NCI-H1694 treated with DMSO at 0.1 percent for 48 hours (cell line): ENCODE data around the gene MX2.

Source experiments
- DNase-seq: peaks from one replicate; lab custom pipeline; 2025; lab: John Stamatoyannopoulos, UW

MX2 gene

DNA sequence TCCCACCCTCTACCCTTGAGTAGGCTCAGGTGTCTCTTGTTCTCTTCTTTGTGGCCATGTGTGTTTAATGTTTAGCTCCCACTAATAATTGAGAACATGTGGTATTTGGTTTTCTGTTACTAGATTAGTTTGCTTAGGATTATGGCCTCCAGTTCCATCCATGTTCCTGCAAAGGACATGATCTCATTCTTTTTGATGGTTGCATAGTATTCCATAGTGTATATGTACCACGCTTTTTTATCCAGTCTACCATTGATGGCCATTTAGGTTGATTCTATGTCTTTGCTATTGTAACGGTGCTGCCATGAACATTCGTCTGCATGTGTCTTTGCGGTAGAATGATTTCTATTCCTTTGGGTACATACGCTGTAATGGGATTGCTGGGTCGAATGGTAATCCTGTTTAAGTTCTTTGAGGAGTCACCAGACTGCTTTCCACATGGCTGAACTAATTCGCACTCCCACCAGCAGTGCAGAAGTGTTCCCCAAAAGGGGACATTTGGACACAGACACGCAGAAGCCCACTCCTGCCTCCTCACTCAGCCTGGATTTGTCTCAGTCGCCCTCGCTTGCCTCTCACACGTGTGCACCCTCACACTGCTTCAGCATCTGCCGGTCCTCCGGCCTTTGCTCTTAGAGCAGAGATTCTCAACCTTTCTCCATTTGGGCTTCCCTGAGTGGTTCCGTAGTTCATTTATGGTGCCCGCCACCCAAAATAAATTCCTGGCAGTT, 3.7 kb downstream of the MX2 start:
- DNase-seq: no peak

DNA sequence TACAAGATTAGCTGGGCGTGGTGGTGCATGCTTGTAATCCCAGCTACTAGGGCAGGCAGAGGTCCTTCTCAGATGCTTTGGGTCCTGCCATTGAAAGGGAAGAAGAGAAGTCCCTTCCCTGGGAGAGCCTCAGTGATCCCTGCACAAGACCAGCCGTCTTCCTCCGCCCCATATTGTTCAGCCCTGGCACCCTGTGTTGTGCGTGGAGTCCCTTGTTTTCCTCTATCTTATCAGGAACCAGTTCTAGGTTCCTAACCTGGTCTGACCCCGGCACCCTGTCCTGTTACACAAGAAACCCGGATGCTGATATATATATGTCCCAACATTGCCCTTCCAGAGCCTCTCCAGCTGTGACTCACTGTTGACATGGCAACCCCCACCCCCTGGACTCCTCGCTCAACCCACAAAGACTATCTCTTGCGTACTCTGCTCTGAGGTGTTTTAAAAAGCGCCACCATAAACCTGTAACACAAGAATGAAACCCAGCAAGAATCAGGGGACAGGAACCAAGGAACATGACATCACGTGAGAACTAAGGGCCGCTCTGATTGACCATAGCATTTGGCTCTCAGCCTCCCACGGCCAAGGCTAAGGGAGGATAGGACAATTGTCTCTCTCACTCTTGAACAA, 4.8 kb downstream of the MX2 start:
- no peak for DNase-seq

DNA sequence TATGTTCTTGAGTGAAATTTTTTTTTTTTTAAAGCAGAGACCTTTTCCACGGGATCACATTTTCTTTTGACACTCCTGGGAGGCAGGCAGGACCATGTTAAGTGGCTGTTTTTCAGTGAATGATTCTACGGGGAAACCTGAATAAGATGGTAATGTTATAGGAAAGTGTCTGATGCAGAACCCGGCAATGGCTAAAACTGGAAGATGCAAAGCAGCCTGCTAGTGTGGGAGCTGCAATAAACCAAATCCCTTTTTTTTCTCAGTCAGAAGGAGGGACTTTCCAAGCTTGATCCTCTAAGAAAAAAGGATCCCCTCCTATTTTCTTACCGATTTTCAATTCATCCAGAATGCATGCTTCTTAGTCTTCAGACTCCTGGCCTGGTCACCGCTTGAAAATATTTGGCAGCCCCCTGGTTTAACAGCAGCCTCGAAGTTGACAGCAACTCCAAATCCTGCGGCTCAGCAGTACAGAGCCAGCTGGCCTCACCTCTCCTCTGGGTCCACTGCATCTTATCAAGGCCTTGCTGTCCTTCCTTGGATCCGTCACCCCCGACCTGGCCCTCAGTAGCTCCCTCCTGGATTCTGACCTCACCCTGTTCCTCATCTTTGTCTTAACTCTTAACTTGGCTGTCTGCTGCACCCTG, 5.6 kb downstream of the MX2 start:
- no peak for DNase-seq

DNA sequence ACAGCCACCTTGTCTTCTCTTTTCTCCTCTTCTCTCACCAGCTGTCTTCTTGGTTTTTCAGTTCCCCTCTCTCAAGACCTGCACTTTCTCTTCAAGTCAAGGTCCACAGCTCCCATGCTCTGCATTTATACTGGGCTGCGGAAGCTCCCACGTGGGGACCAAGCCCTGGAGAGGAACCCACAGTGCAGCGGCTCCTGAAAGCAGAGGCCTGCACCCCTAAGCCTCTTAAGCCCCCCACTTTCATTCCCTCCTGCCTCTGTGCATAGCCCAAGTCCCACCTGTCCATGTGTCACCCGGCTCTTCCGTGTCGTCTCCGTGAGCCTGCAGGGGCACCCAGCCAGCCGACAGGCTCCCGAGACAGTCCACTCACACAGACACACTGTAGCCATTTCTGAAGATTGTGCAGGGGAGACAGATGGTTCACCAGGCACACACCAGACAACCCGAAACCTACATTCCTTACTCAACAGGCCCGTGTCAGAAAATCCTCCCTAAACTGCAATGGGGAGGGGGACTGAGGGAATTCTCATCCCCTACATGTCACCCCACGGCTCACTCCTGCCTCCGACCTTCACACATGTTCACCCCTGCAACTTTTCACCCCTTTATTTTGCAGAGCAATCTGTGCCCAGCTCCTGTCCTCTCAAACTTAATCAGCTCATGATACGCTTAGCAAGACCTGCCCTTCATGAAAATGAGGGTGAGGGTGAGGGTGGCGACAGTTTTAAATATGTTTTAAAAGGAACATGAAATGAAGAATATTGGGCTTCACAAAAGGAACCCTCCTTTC, 6.3 kb downstream of the MX2 start:
- no peak for DNase-seq

DNA sequence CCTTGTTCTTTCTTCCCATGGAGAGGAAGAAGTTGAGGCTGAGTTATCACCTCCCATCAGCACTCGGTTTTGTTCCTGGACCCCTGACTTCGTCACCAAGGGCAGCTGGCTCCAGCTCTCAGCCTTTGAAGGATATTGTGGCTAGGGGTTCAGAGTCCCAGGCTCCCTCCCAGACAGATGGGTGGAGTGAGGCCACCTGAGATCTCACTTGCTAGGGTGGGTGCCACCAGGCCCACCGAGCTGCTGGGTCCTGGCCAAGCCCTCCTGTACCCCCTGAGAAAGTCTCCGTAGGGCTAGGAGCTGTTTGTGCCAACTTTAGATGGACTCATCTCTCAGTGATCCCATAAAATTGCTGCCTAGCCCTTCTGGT, 6.9 kb downstream of the MX2 start:
- DNase-seq: no peak

DNA sequence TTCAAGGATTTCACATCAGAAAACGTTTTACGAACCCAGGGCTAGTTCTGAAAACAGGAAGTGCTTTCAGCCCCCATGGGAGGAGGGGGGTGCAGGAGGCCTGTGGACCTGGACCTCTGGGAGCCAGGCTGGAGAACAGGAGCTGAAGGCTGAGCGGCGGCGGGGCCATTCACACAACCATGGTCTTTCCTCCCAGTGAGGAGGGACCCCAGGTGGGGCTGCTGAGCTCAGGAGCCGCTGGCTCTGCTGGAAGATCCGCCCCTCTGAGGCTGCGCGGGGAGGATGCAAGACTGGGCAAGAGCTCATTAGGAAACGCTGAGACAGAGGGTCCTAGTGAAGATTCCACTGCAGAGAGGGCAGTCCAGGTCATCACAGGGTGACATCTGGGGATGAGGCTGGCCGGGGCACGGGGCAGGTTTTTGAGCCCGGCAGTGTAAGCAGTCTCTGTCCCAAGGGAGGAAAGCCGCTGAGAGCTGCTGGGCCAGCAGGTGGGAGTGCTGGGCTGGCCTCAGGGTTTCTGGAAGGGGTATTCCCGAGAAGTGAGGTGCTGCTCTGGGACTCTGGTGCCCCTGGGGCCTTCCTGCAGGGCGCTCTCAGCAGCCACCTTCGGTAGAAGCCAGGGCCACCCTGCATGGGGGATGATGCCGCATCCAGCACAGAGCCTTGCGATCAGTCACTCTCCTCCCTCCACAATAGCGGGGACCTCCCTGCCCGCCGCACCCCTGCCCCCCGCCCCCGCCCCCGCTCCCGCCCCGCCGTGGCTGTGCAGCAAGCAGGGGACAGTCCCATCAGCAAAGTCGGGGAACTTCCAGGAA, 7.5 kb downstream of the MX2 start:
- DNase-seq: no peak

DNA sequence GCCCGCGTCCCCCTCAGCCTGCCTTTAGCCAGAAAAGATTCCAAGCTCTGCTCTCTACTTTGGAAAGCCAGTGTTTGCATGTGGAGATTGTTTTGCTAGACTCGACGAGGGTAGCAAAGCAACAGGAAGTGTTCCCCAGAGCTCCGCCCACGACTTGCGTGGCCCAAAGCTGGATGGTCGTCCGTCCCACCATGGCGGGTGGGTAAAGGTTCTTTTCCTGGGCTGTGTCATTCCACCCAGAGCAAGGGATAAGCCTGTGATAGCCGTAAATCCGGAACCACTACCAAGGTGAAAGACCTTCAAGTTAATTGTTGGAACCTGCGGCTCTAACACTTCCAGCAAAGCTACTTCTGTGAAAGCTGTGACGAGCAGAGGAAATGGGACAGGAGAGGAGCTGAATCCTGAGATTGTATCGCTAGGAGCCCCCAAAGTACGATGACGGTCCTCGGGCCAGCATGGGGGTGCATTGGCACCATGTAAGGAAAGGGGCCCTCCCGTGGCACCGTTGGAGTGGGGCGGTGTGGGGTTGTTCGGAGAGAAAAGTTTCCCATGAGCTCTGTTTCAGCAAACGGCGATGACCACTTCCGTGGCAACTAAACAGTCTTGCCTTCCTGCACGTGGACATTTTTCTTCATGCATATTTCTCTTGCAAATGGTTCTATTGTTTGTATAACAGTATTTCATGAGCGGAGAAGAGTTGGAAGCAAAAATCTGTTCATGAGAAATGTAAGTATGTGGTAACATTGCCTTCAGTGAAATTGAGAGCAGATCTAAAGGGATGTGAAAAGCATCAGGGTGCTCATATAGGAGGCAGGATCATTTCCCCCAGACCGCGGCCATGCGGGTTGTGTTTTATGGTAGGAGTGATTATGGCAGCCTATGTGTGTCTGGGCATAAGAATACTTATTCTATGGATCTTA, 8.4 kb downstream of the MX2 start:
- DNase-seq: no peak

DNA sequence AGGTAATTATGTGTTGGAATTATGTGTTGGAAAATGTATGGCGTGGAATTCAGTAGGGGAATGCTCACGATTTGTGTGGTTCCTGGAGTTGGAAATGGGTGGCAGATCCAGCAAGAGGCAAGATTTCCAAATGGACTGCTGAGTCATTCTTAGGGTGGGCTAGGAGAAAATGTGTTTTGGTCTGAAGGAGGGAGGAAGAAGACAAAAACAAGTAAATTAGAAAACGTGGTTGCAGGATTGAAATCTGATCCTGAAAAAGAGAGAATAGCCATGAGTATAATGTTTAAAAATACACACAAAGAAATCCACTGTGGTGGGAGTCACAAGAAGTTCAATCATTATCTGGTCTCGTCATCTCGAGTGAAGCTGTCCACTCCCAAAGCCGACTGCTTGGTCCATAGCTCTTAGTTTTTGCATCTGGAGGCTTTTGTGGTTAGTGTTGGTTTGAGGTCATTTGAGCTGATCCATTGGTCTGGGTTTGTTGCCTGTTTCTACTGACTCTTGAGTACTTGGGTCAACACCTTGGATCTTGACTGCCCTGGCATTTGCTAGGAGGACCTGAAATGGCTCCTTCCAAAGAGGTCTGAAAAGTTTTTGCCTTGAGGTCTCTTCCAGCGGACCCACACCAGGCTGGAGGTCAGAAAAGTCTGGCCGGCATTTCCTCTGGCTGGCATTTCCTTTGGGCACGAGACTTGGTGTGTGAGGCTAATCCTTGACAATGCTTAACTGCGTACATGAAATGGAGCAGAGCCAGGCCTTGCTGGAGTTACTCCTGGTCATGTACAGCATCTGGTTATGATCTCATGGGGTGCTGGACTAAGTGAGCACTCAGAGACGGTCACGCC, 9.2 kb downstream of the MX2 start:
- no peak for DNase-seq

DNA sequence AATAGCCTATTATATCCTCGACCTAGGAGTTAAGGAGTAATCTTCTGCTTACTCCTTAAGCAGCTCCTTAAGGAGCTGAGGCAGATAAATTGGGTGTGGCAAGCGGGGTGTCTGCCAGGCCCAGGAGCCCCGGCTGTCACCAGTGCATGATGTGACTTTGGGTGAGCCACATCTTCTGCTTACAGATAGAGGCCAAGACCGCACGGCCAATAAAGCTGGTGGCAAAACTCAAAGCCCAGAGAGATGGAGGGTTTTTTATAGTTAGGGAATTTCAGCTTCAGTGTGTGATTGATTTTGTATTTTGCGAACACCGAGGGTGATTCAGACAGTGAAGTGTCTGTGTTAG, 9.8 kb downstream of the MX2 start:
- no peak for DNase-seq

DNA sequence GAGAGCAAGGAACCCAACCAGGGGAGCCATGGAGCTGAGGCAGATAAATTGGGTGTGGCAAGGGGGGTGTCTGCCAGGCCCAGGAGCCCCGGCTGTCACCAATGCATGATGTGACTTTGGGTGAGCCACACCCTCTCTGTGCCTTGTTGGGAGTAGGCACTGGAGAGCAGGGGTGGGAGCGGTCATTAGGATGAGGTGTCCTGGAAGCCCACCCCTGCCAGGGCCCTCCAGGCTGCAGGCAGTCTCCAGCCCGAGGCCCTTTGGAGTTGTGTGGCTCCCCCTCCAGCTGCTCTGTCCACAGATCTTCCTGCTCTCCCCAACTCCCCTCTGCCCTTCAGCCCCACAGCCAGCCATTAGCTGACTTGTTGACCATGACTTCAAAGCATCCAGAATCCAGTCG, 11.4 kb downstream of the MX2 start:
- DNase-seq: no peak

DNA sequence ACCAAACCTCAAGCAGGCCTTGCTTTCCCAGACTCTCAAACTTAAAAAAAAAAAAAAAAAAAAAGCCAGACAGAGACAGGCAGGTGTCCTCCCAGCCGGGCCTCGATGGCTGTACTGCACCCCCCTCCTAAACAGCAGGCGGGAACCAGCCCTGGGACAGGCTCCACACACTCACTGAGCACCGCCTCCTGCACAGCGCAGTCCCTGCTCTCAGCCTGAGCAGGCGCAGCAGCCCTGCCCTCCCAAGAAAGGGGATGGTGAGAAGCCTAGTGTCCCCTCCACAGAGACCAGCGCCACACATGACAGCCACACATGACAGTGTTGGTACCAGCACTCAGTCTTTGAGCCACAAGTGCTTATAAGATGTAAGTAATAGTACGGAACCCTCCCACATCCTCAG, 11.9 kb downstream of the MX2 start:
- no peak for DNase-seq

DNA sequence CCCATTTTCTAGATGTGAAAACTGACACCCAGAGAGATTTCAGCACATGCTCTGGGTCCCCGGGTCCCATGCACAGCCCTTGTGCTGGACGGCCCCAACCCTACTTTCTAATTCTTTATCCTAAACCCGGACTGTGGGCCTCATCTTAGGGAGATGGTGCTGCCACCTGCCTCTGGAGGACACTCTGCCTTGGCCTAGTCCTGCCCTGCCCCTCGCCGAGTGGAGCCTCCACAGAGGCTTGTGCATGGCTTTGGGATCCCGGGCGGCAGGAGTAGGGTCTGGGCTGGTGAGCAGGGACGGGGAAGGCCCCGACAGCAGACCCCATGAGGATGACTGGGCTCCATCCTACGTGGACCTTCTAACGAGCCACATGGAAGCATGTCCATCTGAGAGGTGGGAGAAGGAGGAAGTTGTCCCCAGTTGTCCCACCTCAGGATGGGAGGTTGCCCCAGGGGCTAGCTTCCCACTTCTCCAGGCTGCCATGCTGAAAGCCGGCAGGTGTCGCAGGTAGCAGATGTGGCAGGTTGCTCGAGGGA, 12.4 kb downstream of the MX2 start:
- DNase-seq: no peak

DNA sequence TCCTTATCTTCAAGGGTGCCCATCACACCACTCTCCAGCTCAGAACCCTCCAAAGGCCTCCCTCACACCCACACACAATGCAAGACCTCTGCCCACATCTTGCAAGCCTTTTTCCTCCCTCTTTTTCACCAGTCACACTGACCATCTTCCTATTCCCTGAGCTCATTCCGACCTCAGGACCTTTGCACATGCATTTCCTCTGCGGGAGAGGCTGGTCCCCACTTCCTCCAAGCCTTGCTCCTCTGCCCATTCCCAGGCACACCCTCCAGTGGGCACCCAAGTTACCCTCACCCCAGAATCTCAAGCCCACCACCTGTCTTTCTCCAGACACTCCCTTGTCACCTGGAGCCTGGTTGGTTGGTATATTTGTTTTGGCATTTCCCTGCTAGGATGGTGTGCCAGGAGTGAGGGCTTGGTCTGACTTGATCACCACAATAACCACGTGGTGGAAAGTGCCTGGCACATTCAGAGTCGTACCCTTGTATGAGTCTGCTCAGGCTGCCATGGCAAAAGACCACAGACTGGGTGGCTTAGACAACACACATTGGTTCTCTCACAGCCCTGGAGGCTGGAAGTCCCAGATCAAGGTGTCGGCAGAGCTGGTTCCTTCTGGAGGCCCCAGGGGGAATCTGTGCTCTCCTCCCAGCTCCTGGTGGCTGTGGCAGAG, 13.2 kb downstream of the MX2 start:
- DNase-seq: no peak

DNA sequence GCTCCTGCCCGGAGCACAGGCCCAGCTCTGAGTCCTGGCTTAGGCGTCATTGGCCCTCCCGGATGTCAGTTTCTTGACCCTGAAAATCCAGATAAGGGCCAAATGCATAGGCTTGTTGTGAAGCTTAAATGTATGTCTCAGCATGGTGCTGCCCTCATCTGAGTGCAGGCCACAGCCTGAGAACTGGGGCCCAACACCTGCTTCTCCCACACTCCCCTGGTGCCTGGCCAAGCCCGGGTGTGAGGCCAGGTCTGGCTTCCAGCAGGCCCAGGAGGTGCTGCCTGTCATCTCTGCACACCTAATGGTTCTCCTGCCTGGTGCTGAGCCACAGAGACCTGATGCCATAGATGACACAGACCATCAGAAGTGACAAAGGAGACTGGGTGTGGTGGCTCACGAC, 14.0 kb downstream of the MX2 start:
- no peak for DNase-seq

DNA sequence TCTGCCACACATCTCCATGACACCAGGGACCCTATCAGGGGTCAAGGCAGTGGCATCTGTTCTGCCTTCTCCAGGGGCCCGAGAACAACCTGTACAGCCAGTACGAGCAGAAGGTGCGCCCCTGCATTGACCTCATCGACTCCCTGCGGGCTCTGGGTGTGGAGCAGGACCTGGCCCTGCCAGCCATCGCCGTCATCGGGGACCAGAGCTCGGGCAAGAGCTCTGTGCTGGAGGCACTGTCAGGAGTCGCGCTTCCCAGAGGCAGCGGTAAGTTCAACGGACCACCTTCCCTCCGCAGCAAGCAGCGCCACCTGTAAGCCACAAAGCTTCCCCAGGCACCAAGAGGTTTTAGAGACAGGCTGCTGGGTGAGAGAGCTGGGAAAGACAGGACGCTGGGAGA, 15.9 kb downstream of the MX2 start:
- DNase-seq: no peak

DNA sequence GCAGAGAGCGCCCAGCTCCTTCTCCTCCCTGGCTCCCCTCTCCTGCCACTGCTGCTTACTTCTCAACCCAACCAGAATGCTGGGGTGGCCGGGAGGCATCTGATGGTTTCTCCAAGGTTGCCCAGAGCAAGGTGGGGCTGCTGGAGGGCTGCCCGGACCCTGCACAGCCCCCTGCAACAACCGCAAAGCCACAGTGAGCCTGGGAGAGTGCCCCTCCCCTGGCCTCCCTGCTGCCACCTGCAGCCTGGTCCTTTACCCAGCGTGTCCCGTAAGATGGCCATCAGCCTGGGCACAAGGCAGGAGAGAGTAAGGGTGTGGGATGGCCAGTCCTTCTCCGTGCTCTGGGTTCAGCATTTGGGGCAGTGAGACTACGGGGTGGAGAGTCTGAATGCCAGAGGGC, 17.0 kb downstream of the MX2 start:
- no peak for DNase-seq

DNA sequence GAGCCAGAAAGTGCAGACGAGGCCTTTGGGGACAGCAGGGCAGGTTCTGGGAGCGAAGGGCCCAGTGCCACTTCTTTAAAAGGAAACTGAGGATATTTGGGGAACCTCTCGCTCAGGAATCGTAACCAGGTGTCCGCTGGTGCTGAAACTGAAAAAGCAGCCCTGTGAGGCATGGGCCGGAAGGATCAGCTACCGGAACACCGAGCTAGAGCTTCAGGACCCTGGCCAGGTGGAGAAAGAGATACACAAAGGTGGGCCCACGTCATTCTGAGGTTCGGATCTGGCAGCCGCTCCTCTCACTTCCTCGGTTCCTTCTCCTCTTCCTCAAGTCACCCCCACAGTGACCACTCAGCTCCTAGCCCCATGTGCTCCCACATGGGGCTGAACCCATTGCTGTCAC, 18.1 kb downstream of the MX2 start:
- DNase-seq: no peak

DNA sequence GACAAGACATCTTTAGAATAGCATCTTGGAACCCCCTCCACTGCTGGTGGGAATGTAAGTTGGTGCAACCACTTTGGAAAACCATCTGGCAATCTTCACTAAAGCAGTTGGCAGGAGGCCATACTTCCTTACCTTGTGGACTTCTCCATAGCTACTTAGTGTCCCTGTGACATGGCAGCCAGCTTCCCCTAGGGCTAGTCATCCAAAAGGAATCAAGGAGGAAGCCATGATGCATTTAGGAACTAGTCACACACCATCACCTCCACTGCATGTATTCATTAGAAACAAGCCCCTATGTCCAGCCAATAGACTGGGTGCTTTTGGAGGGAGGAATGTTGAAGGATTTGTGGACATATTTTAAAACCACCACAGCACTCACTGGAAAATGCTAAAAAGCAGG, 19.9 kb downstream of the MX2 start:
- DNase-seq: no peak
